ELF-1 (cell line): Measurements from ENCODE around the gene OIP5.

Source experiments
- DNase-seq: peaks from one replicate; pipeline ENCODE4 v3.0.0-alpha.2; 2016; ENCODE audit warnings: low read depth, low spot score

OIP5 gene

DNA sequence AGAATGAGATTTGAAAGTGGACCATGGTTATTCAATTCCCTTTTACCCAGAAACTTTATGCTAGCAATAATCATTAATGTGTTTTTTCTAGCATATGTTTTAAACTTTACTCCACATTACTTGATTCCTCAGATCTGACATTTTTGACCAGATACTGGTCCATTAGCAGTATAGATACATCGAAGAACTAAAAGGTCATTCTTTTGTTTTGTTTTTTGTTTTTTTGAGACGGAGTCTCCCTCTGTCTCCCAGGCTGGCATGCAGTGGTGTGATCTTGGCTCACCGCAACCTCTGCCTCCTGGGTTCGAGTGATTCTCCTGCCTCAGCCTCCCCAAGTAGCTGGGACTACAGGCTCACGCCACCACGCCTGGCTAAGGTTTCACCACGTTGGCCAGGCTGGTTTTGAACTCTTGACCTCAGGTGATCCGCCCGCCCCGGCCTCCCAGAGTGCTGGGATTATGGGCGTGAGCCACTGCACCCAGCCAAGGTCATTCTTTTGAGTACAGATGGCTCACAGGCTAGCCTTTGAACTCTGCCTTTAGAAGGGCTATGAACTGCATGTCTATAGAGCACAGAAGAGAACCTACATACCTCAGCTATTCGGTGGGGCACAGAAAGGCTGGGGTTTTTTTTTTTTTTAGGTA lies 72.7 kb downstream of the OIP5 start:
- no peak for DNase-seq
